OCI-LY1 (cell line): ENCODE data around the gene IGF2BP3.

Experiments used
- H2AFZ ChIP-seq: fragments of 200-600 bp; sonication (generic), shearing (Covaris generic); 2 replicates; pipeline ENCODE4 v1.6.0; 2014; ENCODE audit warnings: antibody characterized with exemption, mild to moderate bottlenecking, low read length
- H3F3A ChIP-seq: fragments of 200-600 bp; sonication (generic), shearing (Covaris generic); 2 replicates; pipeline ENCODE4 v1.6.0; 2014; ENCODE audit warnings: mild to moderate bottlenecking, antibody characterized with exemption, low read length, moderate library complexity; ENCODE audit not compliant: insufficient read depth
- H3K27ac ChIP-seq: fragments of 200-600 bp; sonication (generic); 2 replicates; pipeline ENCODE4 v1.5.1; 2014; ENCODE audit warnings: low read length, mixed run types, mild to moderate bottlenecking, low read depth; ENCODE audit not compliant: poor library complexity, severe bottlenecking
- H3K27me3 ChIP-seq: fragments of 200-600 bp; sonication (generic); 2 replicates; pipeline ENCODE4 v1.6.0; 2014; ENCODE audit warnings: antibody characterized with exemption, mild to moderate bottlenecking, low read length, moderate library complexity; ENCODE audit not compliant: insufficient read depth
- H3K36me3 ChIP-seq: fragments of 200-600 bp; sonication (generic); 2 replicates; pipeline ENCODE4 v1.6.1; 2014; ENCODE audit warnings: mild to moderate bottlenecking, antibody characterized with exemption, low read length, moderate library complexity, mixed read lengths; ENCODE audit not compliant: insufficient read depth
- H3K4me1 ChIP-seq: fragments of 200-600 bp; sonication (generic); 2 replicates; pipeline ENCODE4 v1.5.1; 2014; ENCODE audit warnings: mild to moderate bottlenecking, low read length, moderate library complexity; ENCODE audit not compliant: insufficient read depth, severe bottlenecking
- H3K4me2 ChIP-seq: fragments of 200-600 bp; sonication (generic), shearing (Covaris generic); 2 replicates; pipeline ENCODE4 v1.6.1; 2014; ENCODE audit warnings: low read length
- H3K4me3 ChIP-seq: fragments of 200-600 bp; sonication (generic); 2 replicates; pipeline ENCODE4 v1.5.1; 2014; ENCODE audit warnings: low read length, low read depth, mild to moderate bottlenecking, mixed read lengths; ENCODE audit not compliant: poor library complexity, severe bottlenecking
- H3K79me2 ChIP-seq: fragments of 200-600 bp; shearing (Covaris generic); 2 replicates; pipeline ENCODE4 v1.6.1; 2016; ENCODE audit warnings: mixed run types, low read length, mixed read lengths; ENCODE audit not compliant: insufficient read depth
- H3K9ac ChIP-seq: fragments of 200-600 bp; sonication (generic), shearing (Covaris generic); 2 replicates; pipeline ENCODE4 v1.6.1; 2014; ENCODE audit warnings: mild to moderate bottlenecking, low read length, mixed read lengths
- H3K9me2 ChIP-seq: fragments of 200-600 bp; sonication (generic), shearing (Covaris generic); 2 replicates; pipeline ENCODE4 v1.6.1; 2014; ENCODE audit warnings: low read depth, mild to moderate bottlenecking, low read length, mixed read lengths
- H3K9me3 ChIP-seq: fragments of 200-600 bp; shearing (Covaris generic); 2 replicates; pipeline ENCODE4 v1.6.1; 2014; ENCODE audit warnings: low read length, mixed read lengths
- H4K20me1 ChIP-seq: fragments of 200-600 bp; sonication (generic), shearing (Covaris generic); 2 replicates; pipeline ENCODE4 v1.6.0; 2016; ENCODE audit warnings: mild to moderate bottlenecking, low read length; ENCODE audit not compliant: insufficient read depth
- EZH2 ChIP-seq: fragments of 200-600 bp; sonication (generic), shearing (Covaris generic); IDR thresholded peaks from 2 replicates; pipeline ENCODE4 v1.8.0; 2017; ENCODE audit warnings: borderline replicate concordance, mixed run types, mild to moderate bottlenecking, antibody characterized with exemption, low read length, moderate library complexity, mixed read lengths
- TF ChIP-seq, protein P1 (sequence below): fragments of 200-600 bp; sonication (generic), shearing (Covaris generic); IDR thresholded peaks from 2 replicates; pipeline ENCODE4 v1.5.1; 2017; ENCODE audit warnings: mild to moderate bottlenecking, antibody characterized with exemption, low read length, moderate library complexity, mixed read lengths

Gene IGF2BP3

GRCh38 chr7:23419845-23420244 is 50.4 kb downstream of the IGF2BP3 start:
- Histone ChIP-seq H3K4me1 (peaks cover 38% of the 10 kb centered on the region), H3K4me2 (peak overlapping the region; percentile 22), H3K27me3 (no peaks in the 10 kb centered on the region), H3K27ac (peak overlapping the region; percentile 57), H4K20me1 (no peaks in the 10 kb centered on the region), H3K9me3 (no peaks in the 10 kb centered on the region), H3K9me2 (no peaks in the 10 kb centered on the region), H3K79me2 (peaks cover 68% of the 10 kb centered on the region), H3K9ac (peak overlapping the region; percentile 34; the same call in 1 of the 2 replicates), H3K4me3 (no peak overlapping the region), H3K36me3 (peaks cover 29% of the 10 kb centered on the region), H3F3A (no peaks in the 10 kb centered on the region), H2AFZ (no peak overlapping the region)
- TF ChIP-seq, protein P1, sequence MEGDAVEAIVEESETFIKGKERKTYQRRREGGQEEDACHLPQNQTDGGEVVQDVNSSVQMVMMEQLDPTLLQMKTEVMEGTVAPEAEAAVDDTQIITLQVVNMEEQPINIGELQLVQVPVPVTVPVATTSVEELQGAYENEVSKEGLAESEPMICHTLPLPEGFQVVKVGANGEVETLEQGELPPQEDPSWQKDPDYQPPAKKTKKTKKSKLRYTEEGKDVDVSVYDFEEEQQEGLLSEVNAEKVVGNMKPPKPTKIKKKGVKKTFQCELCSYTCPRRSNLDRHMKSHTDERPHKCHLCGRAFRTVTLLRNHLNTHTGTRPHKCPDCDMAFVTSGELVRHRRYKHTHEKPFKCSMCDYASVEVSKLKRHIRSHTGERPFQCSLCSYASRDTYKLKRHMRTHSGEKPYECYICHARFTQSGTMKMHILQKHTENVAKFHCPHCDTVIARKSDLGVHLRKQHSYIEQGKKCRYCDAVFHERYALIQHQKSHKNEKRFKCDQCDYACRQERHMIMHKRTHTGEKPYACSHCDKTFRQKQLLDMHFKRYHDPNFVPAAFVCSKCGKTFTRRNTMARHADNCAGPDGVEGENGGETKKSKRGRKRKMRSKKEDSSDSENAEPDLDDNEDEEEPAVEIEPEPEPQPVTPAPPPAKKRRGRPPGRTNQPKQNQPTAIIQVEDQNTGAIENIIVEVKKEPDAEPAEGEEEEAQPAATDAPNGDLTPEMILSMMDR, result no peak
- TF ChIP-seq EZH2, result no peak

DNA sequence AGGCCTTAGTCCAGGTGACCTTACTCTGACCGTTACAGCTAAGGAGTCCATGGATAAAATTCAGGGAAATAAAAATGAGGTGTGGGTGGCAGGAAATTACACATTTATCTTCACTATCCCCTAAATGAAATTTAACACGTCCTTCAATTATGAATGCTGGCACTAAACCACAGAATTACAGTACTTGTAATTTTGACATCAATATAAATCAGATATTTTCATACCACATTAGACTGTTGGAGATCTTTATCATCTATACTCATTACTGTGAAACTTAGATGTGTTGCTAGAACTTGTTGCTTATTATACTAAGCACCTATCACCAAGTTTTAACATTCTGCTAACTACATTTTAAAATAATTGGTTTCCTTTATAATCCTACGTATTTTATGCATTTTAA is 51.1 kb downstream of the IGF2BP3 start:
- no peak overlapping the region for H3K4me3 ChIP-seq
- H3K9me2 ChIP-seq, result no peaks in the 10 kb centered on the region
- no peak overlapping the region for H3K4me2 ChIP-seq
- H3K9ac ChIP-seq, result peak overlapping the region; percentile 4; the same call in 1 of the 2 replicates
- H4K20me1 ChIP-seq, result no peaks in the 10 kb centered on the region
- TF ChIP-seq, protein P1, result no peak
- no peak for TF ChIP-seq EZH2
- H3K79me2 ChIP-seq, result peaks cover 61% of the 10 kb centered on the region
- no peaks in the 10 kb centered on the region for H3K27me3 ChIP-seq
- no peaks in the 10 kb centered on the region for H3K9me3 ChIP-seq
- H3F3A ChIP-seq, result no peaks in the 10 kb centered on the region
- no peak overlapping the region for H2AFZ ChIP-seq
- peaks cover 36% of the 10 kb centered on the region for H3K36me3 ChIP-seq
- H3K27ac ChIP-seq, result peak overlapping the region; percentile 57
- peaks cover 38% of the 10 kb centered on the region for H3K4me1 ChIP-seq

DNA sequence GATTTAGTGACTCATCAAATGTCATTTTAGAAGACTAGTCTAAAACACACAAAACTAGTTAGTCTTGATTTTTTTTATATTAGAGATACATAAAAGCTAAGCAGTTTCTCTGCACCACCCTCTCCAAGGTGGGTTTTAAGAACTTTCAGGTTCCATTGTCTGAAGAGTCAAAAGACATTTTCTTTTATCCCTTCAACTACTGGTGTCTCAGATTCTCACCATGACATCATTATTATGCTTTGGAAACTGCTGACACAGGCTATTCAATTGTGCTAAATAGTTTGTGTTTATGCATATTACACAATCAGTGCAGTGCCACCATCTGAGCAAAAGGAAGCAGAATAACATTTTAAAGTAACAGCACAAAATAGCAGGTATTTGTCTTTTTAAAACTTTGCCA is 52.2 kb downstream of the IGF2BP3 start:
- Histone ChIP-seq H3F3A (no peaks in the 10 kb centered on the region), H3K4me2 (no peak overlapping the region), H4K20me1 (no peaks in the 10 kb centered on the region), H3K4me1 (peaks cover 38% of the 10 kb centered on the region), H3K36me3 (peaks cover 46% of the 10 kb centered on the region), H3K9me3 (no peaks in the 10 kb centered on the region), H3K79me2 (peaks cover 51% of the 10 kb centered on the region), H3K9me2 (no peaks in the 10 kb centered on the region), H2AFZ (no peak overlapping the region), H3K4me3 (no peak overlapping the region), H3K27ac (no peak overlapping the region), H3K9ac (no peak overlapping the region), H3K27me3 (no peaks in the 10 kb centered on the region)
- TF ChIP-seq EZH2, result no peak
- TF ChIP-seq, protein P1, result no peak
